A549 treated with CORT108297 at 1 μM for 4 hours (cell line): ENCODE results near the gene ARL4C. TPM values are rescaled to one million over a fixed set of nuclear protein-coding genes. Genes with fewer than 3 reads are reported as not detected.

ENCODE experiments used
- total RNA-seq: library from RNA; stranded (reverse); fragments of 200-300 nt; extraction: Qiagen RNA extraction; gene quantifications from 5 replicates; pipeline ENCODE4 v1.2.3, GENCODE V29; 2022

ARL4C gene
- 81.3 to 97.5 TPM (median 84.1 TPM) in 5 replicates for total RNA-seq

GRCh38 chr2:234496835-234497593 is at the start of gene ARL4C:
TSS of gene ARL4C (minus strand) at chr2:234497081. CDS start at chr2:234496586, 495 bp downstream.

